HS-5 (cell line): ENCODE data around the gene CCDC47.
"Not testable (repeated sequence)": the region's sequence is repeated elsewhere in the genome, so short reads cannot be mapped to it uniquely, and the experiment has no call there.

Experiments used
- DNase-seq: peaks from one replicate; pipeline ENCODE4 v3.0.0-alpha.2; 2012; ENCODE audit warnings: low read depth

CCDC47 gene

DNA sequence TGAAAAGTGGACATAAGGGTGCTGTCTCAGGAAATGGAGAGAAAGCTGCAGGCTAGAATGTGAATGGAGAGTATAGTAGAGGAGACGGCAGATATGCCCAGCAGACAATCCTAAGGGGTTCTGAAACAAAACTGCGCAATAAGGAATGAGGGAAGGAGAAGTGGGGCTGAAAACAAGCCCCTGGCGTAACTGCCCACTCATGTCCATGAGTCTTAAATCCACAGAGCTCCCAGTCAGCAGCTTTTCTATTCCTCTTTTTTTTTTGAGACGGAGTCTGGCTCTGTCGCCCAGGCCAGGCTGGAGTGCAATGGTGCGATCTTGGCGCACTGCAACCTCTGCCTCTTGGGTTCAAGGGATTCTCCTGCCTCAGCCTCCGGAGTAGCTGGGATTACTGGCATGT is 37.7 kb downstream of the CCDC47 start:
- no peak for DNase-seq

DNA sequence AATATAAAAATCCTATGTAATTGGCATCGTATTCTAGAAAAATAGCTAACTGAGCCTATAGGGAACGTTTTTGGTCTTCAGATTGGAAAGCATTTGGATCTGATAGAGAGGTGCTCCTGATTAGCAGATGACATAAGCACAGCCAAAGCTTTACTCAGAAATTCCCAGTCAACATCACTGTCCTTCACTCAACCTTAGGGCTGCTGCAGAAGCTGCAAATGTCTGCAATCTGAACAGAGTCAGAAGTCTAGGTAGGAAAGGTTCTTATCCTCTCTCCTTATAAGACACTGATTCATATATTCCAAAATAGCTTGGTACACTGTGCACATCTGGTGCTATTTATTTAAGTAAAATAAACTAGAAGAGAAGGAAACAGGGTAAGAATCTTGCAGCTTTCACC is 51.0 kb downstream of the CCDC47 start:
- DNase-seq, result no peak

GRCh38 chr17:63720194-63720593 is 53.2 kb downstream of the CCDC47 start:
- DNase-seq, result not testable (repeated sequence)

DNA sequence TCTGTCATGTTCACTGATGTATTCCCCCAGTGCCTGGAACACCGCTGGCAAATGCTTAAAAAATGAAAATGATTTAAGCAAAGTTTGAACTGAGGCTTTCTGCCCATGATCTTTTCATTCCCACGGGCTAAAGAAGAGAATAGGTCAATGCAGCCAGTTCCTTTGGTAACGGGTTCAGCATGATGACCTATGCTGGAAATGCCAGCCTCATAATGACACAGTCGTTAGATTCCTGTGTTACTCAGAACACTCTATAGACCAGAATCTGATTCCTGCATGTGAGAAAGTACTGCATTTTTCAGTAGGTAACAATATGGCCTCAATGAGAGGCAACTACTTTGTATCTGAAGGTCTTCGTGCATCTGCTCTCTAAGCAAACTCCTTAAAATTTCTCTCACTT is 54.4 kb downstream of the CCDC47 start:
- no peak for DNase-seq

DNA sequence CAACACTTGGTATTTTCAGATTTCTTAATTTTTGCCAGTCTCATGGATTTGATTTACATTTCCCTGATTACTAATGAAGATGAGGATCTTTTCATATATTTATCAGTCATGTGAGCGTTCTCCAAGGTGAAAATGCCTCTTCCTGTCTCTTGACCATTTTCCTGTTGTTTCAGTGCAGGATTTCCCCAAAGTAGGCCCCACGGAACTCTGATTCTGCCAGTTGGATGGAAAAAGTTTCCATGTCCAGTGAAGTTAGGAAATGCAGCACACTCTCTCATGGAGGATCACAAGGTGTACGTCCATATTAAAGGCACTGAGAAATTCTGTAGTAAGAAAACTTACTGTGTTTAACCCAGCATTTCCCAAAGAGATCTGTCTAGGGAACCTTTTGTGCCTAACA is 57.0 kb downstream of the CCDC47 start:
- DNase-seq, result no peak

DNA sequence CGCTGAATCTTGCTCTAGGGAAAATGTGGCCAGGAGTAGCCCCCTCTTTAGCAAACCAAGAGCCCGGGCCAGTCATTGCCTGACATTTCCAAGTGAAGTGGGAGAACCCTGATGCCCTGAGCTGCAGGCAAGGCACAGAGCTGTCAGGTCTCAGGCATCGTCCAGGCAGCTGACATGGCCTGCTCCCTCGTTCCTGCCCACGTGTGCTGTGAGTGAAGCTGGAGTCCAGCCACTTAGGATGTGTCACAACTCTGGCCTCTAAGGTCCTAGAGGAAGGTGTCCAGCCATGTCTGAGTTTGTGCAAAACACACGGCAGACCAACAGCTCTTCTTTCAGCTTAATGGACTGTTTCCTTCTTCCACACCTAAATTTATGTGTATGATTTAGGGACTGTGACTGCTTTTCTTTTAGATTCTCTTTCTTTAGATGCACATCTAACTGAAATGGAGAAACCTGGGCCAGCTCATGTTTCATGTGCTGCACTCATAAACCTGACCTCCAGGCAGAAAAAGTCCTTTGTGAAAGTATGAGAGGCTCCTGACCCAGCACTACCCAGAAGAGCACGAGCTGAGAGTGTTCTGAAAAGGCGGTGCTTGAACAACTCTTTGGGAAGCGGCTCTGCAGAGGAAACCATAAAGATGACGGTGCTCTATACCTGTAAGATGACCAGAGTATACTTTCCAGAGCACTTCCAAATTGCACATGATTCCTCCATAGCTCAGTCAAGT is 58.7 kb downstream of the CCDC47 start:
- no peak for DNase-seq

GRCh38 chr17:63709110-63709509 is 64.3 kb downstream of the CCDC47 start:
- no peak for DNase-seq

GRCh38 chr17:63707151-63707550 is 66.2 kb downstream of the CCDC47 start:
- DNase-seq, result no peak

DNA sequence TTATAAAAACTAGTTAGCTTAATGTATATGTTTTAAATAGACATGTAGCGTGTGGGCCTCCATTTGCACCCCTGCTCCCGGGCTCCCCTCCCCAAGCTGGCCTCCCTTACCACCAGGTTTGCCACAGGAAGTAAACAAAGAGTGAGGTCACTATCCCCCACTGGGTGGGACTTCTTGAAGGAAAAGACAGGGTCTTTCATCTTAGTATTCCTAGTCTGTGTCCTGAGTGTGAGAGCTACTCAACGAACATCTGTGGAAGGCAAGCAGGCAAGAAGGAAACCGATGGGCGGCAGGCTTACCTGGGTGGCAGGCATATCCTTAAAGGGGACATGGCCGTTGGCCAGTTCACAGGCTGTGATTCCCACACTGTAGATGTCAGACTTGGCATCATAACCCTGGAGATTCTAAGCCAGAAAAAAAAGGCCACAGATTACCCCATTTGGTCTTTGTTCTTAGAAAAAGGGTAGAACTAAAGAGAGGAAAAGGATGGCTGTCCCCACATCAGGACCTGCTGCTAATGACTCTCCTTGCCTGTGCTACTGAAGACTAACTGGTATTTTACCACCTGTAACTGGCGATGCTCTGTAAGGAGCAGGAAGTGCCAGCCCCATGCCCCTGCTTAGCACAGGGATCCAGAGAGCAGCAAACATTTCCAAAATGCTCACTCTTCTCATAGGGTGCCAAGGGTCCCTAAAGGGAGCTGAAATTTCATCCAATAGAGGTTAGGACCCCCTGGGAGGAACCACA is 66.9 kb downstream of the CCDC47 start:
- DNase-seq, result no peak

- DNase-seq, result no peak
Measured at GRCh38 chr17:63705657-63706056, 67.7 kb downstream of the CCDC47 start.

DNA sequence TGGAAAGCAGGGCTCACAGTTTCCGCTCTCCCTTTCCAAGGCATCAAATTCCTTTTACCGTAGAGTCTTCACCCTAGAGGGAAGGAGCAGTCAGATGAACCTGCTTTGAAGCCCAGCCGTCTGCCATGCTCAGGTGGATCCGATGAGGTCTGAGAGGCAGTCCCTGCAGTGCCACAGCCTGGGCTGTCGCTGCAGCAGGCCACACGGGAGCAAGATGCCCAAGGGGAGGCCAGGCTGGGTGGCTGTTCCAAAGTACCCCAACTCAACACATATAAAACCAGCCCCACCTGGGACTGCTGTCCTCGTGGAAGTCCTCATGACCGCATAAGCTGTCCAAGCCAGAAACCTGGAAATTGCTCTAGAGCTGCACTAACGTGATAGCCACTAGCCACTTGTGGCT is 68.6 kb downstream of the CCDC47 start:
- no peak for DNase-seq

GRCh38 chr17:63704259-63704576 is 69.2 kb downstream of the CCDC47 start:
- DNase-seq, result no peak

- DNase-seq, result no peak
Measured at GRCh38 chr17:63703556-63704258, 69.7 kb downstream of the CCDC47 start.

GRCh38 chr17:63703029-63703428 is 70.4 kb downstream of the CCDC47 start:
- DNase-seq, result no peak

- DNase-seq, result no peak
Measured at GRCh38 chr17:63702721-63703015, 70.7 kb downstream of the CCDC47 start.

DNA sequence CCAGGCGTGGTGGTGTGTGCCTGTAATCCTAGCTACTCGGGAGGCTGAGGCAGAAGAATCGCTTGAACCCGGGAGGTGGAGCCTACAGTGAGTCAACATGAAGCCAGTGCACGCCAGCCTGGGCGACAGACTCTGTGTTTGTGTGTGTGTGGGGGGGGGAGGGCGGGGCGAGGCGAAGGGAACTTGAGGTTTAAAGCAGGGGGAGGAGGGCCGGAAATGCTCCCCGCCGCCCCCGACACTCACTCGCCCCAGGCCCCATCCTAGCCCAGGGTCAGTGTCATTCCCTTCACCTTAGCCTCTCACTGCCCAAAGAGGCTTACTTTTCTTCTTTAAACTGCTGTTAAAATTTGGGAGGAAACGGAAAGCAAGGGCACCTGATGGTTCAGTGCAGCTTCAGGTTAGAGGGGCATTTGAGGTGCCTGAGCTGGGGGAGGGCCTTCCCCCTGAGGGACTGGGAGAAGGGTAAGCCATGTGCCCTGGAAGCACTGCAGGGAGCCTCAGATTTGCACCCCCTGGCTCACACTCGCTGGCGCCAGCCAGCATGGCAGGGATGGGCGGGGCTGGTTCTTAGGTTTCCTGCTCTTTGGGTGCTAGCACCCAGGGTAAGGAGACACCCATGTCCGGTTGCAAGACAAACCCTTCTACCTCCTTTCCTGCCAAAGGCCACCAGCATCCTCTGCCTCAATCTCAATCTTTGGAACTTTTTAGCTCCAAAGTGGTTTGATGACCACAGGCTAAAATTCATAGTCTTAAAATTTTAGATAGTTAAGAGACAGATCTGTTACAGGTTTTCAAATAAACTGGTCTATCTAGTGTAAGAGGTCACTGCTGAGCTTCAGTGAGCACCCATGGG is 71.3 kb downstream of the CCDC47 start:
- DNase-seq, result no peak

- DNase-seq, result no peak
Measured at GRCh38 chr17:63701456-63701820, 72.0 kb downstream of the CCDC47 start.

GRCh38 chr17:63700528-63701455 is 72.6 kb downstream of the CCDC47 start:
- DNase-seq, result no peak

- DNase-seq, result no peak
Measured at GRCh38 chr17:63699638-63700527, 73.5 kb downstream of the CCDC47 start, which contains the start of gene LIMD2. Gene LIMD2 (minus strand): TSS chr17:63700125. CDS start chr17:63699298, 827 bp downstream.
